Activated CD8-positive, alpha-beta memory T cell treated with anti-CD3 and anti-CD28 coated beads, Interleukin-2, amount 50 U/mL, for 1 hour (primary cell): ENCODE results near the gene HMCN2.

Source experiments
- DNase-seq: peaks from one replicate; pipeline ENCODE4 v3.0.0-alpha.2; 2020; ENCODE audit errors: extremely low read depth

HMCN2 gene

DNA sequence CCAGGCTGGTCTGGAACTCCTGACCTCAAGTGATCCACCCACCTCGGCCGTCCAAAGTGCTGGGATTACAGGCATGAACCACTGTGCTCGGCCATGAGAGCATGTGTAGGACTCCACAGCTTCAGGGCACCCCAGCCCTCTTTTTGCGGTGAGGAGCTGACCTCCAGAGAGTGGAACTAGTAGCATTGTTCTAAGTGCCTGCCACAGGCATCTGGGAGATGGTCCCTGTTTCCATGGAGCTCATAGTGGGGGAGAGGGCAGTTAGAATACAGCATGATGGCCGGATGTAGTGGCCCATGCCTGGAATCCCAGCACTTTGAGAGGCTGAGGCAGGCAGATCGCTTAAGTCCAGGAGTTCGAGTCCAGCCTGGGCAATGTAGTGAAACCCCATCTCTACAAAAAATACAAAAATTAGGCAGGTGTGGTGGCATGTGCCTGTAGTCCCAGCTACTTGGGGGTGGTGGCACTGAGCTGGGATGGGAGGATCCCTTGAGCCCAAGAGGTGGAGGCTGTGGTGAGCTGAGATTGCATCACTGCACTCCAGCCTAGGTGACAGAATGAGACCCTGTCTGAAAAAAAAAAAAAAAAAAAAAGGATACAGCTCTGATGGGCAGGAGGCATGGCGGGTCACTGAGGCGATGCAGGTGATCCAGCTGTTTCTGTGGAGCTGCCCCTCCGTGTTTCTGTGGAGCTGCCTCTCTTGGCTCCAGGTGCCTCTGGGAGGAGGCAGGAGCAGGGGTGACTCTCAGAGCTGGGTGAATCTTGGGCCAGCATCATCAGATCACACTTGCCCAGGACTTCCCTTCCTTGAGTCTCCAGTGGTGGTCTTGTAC, 183.4 kb downstream of the HMCN2 start:
- DNase-seq = no peak

DNA sequence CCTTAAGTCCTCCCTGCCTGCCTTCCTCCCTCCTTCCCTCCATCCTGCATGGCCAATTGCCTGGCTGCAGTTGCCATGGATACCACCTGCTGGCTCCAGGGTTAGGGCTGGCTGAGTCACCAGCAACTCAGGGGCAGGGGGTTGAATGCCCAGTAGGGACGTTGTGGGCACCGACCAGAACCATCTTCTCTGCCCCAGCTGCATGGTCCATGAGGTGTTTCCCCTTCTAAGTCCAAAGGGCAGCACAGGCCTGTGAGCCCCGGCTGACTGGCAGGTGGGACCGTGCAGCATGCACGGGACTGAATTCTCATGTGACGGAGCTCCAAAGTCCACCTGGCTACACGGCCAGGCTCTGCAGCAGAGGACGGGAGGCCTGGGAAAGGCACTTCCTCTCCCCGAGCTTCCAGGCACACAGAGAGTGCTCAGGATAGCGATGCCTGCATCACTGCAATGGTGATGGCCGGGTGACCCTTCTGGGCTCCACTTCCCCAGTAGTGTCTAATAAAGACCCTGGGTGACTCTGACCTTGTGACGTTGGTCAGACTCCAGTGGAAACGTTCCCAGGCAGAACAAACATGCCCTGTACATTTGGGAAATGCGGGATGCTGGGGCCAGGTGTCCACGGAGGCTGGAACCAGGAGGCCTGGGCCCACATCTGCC, 184.9 kb downstream of the HMCN2 start:
- DNase-seq = no peak

DNA sequence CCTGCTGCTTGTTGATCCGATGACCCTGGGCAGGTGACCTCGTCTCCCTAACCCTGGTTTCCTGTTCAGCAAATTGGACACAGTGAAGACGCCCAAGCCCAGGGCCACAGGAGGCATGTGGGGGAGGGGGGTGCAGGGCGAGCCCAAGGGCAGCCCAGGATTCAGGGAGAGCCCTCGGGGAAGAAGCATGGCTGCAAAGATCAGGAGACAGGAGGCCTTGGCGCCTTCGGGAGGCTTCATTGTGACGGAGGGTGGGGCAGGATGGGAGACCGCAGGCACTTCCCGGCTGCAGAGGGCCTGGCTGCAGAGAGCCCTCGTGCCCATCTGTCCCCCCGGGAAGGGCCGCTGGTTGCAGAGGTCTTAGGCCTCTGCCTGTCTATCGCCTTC, 185.4 kb downstream of the HMCN2 start:
- no peak for DNase-seq

DNA sequence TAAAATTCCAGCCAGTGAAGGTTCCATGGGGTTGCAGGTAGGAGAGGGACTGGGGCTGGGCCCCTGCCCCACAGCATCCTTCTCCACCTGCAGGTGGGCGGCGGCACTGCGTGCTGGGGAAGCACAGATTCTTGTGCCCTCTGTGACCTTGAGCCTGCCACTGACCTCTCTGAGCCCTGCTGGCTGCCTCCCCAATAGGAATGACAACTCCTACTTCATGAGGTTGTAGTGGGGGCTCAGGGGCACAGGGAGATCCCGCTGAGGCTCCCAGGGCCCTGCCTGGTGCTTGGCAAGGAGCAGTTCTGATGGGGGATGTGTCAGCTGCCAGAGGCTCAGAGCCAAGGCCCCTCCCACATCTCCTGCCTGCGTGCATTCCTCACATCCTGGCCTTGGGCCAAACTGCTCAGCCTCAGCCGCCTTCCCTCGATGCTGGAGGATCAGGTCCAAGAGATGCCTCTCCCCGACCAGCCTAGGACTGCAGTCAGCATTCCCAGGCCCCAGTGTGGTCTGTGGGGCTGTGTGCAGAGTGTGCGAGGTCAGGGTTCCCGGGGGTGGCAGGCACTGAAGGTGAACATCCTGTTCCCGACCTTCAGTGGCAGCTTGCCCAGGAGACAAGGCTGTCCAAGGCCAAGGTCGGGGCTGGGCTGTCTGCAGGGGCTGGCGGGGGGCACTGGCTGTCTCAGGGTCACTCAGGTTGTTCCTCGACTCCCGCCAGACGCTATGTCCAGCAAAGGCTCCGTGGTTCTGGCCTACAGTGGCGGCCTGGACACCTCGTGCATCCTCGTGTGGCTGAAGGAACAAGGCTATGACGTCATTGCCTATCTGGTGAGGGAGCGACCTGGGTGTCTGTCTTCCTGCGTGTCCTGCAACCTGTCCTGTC, 186.2 kb downstream of the HMCN2 start:
- no peak for DNase-seq

DNA sequence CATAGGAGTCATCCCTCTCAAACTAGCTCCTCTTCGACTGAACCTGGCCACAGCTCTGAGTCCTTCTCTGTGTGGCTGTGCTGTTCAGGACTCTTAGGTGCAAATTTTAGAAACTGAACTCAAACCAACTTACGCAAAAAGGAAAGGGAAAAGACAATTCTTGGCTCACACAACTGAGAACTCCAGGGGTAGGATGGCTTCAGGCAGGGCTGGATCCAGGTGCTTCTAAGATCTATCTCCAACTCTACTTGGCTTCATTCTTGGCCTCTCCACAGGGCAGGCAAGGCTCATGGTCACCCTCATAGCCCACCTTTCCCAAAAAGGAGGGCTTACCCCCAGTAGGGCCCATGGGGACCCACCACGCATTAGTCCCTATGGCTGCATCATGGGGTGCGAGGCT, 187.3 kb downstream of the HMCN2 start:
- DNase-seq = no peak

DNA sequence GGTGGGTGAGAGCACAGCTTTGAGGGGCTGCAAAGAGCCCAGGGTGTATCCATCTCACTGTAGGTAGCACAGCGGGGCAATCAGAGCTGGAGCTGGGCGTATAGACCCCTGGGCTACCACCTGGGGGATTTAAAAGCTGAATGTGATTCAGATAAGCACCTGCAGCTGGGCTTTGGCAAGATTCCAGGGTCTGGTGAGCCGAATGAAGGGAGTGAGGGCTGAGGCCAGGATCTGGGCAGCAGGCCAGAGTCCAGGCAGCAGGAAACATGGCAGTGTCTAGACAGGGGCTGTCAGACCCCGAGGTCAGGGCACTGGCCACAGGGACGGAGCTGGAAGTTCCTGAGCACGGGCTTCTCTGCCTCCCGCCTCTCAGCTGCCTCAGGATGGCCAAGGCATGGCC, 187.9 kb downstream of the HMCN2 start:
- DNase-seq = no peak

DNA sequence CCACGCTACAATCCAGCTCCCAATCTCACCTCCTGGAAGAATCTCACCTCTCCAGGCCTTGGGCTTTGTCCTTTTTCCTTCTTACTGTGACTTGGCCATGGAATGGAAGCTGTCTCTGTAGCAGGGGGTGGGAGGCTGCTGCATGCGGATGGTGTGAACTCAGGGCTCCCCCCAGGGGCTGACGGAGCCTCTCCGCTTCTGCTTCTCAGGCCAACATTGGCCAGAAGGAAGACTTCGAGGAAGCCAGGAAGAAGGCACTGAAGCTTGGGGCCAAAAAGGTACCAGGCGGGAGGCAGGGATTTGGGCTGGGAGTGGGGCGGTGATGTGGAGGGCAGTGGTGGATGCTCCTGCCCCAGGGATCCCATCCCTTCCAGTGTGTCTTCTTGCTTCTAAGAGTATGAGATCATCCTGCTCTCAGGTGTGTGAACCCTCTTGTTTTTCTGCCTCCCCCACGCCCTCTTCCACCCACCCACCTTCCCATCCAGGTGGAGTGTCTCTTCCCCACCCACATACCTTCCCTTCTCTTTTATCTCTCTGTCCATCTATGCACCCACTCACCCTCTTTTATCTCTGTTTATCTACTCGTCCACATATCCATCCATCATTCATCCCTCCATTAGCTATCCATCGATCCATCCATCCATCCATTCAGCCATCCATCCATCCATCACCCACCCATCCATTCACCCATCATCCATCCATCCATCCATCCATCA, 188.7 kb downstream of the HMCN2 start:
- no peak for DNase-seq

DNA sequence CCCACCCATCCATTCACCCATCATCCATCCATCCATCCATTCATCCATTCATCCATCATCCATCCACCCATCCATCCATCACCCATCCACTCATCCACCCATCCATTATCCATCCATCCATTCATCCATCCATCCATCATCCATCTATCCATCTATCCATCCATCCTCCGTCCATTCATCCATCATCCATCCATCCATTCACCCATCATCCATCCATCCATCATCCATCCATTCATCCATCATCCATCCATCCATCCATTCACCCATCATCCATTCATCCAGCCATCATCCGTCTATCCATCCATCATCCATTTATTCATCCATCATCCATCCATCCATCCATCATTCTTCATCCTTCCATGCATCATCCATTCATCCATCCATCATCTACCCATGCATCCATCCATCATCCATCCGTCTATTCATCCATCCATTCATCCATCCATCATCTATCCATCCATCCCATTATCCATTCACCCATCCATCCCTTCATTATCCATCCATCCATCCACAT, 189.3 kb downstream of the HMCN2 start:
- DNase-seq = no peak

DNA sequence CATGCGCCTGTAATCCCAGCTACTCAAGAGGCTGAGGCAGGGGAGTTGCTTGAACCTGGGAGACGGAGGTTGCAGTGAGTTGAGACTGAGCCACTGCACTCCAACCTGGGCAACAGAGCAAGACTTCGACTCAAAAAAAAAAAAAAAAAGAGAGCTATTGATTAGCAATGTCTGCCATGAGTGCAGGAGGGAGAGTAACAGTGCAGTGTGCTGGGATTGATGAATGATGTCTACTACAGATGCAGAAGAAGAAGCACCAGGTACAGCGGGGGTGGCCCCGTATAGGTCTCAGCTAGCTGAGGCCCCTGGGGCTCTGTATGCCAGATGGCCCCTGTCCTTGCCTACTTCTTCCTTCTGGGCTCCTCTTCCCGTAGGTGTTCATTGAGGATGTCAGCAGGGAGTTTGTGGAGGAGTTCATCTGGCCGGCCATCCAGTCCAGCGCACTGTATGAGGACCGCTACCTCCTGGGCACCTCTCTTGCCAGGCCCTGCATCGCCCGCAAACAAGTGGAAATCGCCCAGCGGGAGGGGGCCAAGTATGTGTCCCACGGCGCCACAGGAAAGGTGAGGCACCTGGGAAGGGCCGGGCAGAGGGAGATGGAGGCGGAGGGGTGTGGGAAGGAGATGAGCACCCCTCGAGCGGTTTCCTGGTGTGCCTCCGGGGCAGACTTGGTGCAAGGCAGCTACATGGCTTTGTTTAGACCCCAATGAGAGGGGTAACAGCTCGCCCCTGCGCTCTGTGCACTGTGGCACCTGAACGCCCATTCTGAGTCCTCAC, 192.7 kb downstream of the HMCN2 start:
- no peak for DNase-seq

DNA sequence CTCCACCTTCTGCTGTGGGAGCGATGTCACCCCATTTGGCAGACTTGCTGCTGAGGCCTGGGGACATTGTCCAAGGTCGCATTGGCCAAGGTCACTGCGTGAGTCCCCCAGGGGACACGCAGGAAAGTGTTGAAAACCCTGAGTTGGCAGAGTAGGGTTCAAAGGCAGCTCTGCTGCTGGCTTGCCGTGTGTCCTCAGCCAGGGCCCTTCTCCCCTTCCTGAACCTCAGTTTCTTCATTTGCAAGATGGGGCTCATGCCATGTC, 193.2 kb downstream of the HMCN2 start:
- no peak for DNase-seq

DNA sequence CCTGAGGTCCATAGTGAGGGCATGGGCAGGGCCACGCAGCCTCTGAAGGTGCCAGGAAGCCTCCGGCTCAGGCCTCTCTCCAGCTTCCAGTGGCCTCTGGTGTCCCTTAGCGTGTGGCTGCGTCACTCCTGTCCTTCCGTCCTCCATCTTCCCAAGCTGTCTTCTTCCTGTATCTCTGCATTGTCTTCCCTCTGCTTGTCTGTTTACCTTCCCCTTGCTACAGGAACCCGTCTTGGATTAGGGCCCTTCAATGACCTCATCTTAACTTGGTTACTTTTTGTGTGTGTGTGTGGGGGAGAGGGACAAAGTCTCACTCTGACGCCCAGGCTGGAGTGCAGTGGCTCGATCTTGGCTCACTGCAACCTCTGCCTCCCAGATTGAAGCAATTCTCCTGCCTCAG, 193.6 kb downstream of the HMCN2 start:
- DNase-seq = no peak

DNA sequence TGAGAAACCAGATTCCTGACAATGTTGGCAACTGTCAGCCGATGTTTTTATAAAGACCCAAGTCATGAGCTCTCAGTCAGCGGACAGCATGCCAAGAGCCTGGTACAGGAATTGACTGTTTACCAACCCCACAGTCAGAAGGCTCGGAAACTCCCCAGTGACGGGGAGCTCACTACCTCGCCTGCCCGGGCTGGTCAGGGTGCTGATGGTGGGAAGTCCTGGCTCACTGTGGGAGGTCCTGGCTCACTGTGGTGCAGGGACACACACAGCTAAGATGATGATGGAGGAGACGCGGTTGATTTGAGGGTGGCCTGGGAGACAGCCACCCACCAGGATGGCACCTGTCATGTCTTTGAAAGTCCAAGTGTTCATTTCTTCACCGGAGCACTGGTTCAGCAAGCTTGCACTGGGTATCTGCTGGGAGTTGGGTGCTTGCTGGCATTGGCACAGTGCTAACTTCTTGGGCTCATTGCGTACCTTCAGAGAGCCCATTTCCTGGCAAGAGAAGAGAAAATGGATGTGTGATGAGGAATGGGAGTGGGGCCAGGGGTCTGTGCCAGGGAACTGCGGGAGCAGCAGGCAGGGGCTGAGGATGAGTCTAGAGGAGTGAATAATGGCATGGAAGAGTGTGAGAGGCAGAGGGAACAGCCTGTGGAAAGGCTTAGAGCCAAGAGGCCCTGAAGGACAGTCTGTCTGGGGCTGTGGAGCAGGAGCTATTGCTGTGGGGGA, 194.5 kb downstream of the HMCN2 start:
- no peak for DNase-seq

DNA sequence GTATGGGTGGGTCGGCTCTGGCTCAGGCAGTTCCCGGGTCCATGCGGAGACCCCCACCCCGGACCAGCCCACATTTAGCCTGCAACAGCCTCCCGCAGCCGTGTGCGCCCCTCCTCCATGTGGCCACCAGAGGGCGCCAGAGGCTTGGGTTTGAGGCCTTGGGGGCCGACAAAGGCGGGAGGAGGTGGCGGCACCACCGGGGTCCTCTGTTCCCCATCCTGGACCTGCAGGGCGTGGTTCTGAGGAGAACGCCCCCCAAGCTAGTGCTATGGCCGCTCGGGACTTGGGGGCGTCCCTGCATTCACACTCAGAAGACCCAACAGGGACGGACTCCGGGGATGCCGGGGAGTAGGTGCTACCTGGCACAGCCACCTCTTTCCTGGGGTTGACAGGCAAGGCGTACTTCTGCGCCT, 195.7 kb downstream of the HMCN2 start:
- peak; percentile 10 for DNase-seq

DNA sequence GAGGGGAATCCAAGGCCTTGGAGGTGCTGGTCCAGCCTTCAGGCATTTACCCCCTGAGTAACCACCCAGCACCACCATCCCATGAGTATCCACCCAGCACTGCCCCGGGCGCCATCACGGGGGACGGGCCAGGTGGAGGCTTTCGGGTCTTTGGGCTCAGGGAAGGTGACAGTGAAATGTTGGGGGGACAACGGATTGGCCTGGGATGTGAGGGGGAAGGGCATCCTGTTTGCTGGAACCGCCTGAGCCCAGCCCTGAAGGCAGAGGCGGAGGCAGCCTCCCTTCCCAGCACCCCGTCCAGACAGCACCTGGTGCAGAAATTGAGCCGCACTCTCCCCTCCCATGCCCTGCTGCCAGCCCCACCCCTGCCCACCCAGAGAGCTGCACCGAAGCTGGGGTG, 196.2 kb downstream of the HMCN2 start:
- DNase-seq = no peak

DNA sequence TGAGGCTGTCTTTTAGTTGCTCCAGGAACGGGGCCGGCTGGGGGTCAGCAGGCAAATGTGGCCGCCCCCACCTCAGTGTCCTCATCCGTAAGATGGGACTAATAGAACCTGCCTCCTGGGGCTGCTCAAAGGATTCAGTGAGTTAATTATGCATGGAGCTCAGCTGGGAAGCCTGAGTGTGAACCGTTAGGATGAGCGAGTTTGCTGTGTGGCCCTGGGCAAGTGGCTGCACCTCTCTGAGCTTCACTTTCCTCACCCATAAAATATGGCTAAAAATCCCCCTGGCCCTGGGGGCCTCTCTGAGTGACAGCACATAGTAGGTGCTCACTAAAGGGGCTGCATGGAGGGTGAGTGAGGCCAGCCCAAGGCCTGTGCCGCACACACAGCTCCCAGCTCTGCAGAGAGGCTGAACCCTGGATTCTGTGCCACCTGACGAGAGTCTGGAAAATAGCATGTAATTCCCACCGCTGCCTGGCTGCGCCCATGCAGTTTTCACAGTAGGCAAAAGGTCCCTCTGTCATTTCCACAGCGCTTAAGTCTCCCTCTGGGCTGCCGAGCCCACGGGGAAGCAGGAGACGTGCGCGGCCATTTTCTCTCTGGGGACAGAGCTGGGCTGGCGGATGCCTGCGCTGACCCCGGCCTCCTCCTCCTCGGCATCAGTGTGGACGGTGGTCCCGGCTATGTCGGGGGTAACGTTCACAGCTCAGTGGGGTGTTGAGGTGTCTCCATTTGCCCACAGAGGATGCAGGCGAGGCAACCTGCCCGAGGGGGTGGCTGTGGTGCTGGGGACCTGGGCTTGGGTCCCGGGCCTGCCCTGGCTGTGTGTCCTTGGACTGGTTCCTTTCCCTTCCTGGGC, 197.4 kb downstream of the HMCN2 start:
- no peak for DNase-seq

DNA sequence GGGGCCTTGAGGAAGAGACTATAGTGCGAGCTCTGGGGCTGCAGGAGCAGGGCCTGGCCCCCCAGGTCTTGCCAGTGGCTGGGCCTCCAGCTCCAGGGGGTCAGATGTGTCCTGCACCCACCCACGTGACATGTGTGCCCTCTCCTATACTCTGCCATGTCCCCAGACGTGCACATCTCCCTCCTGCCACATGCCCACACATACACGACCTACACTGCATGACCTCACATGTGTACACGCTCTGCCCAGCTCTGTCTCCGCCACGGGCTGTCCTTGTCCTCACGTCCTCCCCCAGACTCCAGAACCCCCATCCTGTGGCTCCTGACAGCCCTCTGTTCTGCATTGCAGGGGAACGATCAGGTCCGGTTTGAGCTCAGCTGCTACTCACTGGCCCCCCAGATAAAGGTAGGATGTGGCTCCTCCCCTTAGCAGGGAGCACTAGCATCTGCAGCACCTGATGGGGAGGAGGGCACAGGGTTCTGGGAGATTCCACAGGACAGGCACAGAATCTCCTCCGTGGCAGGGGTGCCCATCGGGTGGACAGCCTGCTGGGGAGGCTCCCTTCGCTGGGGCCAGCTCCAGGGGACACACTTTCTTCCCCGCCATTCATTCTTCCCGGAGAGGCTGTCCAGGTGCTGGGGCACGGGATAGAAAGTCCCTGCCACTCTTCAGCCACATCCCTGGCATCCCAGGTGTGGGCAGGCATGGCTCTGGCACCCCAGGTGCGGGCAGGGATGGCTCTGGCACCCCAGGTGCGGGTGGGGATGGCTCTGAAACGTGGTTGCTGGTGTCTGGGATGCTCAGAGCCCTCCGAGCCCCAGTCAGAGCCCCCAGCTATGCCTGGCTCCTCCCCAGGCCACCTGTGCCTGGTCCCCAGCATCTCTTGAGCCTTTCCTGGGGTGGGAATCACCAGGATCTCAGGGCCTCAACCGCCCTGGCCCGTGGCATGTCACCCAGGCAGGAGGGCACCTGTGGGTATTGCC, 198.5 kb downstream of the HMCN2 start:
- no peak for DNase-seq

DNA sequence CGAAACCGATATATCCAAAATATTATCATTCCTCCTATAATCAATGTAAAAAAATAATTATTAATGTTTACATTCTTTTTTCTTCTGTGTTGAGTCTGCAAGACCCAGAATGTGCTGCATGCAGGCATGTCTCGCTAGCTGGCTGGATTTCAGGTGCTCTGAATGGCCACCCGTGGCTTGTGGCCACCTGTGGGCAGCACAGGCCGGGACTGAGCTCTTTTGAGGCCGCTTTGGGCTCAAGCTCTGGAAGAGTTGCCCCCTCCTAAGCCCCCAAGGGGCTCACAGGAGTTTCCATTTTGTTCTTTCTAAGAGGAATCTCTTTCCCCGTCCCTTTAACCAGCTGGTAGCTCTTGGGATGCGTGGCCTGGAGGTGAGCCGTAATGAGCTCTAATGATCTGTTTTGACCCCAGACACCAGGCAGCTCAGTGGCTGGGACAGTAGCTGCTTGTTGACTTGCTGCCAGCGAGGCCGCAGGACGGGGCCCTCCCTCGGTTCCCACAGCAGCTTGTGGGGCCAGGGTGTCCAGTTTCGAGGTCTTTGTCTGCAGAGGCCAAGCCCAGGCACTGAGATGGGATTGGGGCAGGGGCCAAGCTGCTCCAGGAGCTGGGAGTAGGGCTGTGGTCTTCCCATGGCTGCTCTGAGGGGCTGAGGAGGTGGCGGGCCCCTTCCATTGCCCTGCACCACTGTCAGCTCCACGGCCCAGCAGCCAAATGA, 200.0 kb downstream of the HMCN2 start:
- DNase-seq = no peak
